ENCODE measurements around the gene ZP4.

Gene ZP4

GRCh38 chr1:237863234-237863633 lies 27.5 kb downstream of the ZP4 start:
- TF ChIP-seq CREB1 (IDR thresholded peaks at IDR 0.05; ENCODE audit: low read depth) (no peak), RAD21 (IDR thresholded peaks at IDR 0.05; ENCODE audit: low read depth) (no peak), CEBPB (IDR thresholded peaks at IDR 0.05) (no peak), TCF12 (IDR thresholded peaks at IDR 0.05; ENCODE audit: low read depth) (no peak), YY1 (IDR thresholded peaks at IDR 0.05; ENCODE audit: low read depth) (no peak)
- TF ChIP-seq, protein P1, sequence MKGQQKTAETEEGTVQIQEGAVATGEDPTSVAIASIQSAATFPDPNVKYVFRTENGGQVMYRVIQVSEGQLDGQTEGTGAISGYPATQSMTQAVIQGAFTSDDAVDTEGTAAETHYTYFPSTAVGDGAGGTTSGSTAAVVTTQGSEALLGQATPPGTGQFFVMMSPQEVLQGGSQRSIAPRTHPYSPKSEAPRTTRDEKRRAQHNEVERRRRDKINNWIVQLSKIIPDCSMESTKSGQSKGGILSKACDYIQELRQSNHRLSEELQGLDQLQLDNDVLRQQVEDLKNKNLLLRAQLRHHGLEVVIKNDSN (IDR thresholded peaks at IDR 0.05) = no peak

DNA sequence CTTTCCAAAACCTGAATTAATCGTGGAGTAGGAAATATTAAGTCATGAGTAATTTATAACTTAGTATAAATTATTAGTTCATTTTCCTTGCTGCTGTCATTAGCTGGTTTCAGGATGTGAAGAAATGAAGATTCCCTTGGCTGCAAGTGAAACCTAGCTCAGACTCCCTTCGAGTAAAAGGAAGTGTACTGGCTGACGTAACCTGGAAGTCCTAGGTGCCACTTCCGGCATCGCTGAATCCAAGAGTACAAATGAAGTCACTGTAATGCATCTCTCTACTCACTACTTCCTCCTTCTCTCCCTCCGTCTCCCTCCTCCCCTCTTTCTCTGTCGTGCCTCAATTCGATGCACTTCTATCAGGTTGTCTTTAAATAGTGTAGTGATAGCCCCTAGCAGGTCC lies 28.8 kb downstream of the ZP4 start:
- TF ChIP-seq, protein P2, sequence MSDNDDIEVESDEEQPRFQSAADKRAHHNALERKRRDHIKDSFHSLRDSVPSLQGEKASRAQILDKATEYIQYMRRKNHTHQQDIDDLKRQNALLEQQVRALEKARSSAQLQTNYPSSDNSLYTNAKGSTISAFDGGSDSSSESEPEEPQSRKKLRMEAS (IDR thresholded peaks at IDR 0.05) = no peak
- no peak for TF ChIP-seq TEAD4 (IDR thresholded peaks at IDR 0.05)
- TF ChIP-seq EGR1 (IDR thresholded peaks at IDR 0.05) = no peak
- TF ChIP-seq YY1 (IDR thresholded peaks at IDR 0.05; ENCODE audit: low read depth) = no peak
- TF ChIP-seq FOXM1 (IDR thresholded peaks at IDR 0.05; ENCODE audit: borderline replicate concordance, low read depth) = no peak
- TF ChIP-seq ZBTB7A (IDR thresholded peaks at IDR 0.05; ENCODE audit: low read depth) = no peak
- TF ChIP-seq, protein P1 (IDR thresholded peaks at IDR 0.05) = no peak
- no peak for TF ChIP-seq CREB1 (IDR thresholded peaks at IDR 0.05; ENCODE audit: low read depth)
- TF ChIP-seq NFIC (IDR thresholded peaks at IDR 0.05) = no peak
- TF ChIP-seq CEBPB (IDR thresholded peaks at IDR 0.05) = no peak
- TF ChIP-seq TAF1 (IDR thresholded peaks at IDR 0.05; ENCODE audit: low read depth) = no peak
- TF ChIP-seq RAD21 (IDR thresholded peaks at IDR 0.05; ENCODE audit: low read depth) = no peak
- TF ChIP-seq TCF12 (IDR thresholded peaks at IDR 0.05; ENCODE audit: low read depth) = no peak
- no peak for TF ChIP-seq REST (IDR thresholded peaks at IDR 0.05; ENCODE audit: low read depth)
- TF ChIP-seq EP300 (IDR thresholded peaks at IDR 0.05; ENCODE audit: borderline replicate concordance) = no peak

DNA sequence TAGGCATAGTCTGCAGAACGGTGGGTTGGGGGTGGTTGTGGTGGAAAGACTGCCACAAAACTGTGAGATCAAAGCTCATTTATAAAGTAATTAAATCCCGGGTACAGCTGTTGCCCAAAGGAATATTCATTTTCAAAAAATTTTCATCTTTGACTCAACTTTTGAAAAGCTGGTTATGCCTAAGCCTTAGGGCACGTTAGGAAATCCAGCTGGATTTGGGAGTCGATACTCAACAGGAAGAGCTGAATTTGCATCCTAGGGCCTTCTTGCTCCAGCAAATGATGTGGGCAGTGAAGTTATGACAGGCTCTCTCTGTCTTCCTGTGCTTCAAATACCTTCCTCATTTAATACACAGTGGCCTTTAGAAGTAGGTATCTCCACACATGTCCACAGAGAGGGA lies 31.7 kb downstream of the ZP4 start:
- TF ChIP-seq FOXM1 (IDR thresholded peaks at IDR 0.05; ENCODE audit: borderline replicate concordance, low read depth) (no peak), YY1 (IDR thresholded peaks at IDR 0.05; ENCODE audit: low read depth) (no peak), CREB1 (IDR thresholded peaks at IDR 0.05; ENCODE audit: low read depth) (no peak), RAD21 (IDR thresholded peaks at IDR 0.05; ENCODE audit: low read depth) (no peak), EGR1 (IDR thresholded peaks at IDR 0.05) (no peak), REST (IDR thresholded peaks at IDR 0.05; ENCODE audit: low read depth) (no peak), EP300 (IDR thresholded peaks at IDR 0.05; ENCODE audit: borderline replicate concordance) (no peak), ZBTB7A (IDR thresholded peaks at IDR 0.05; ENCODE audit: low read depth) (no peak), TAF1 (IDR thresholded peaks at IDR 0.05; ENCODE audit: low read depth) (no peak), NFIC (IDR thresholded peaks at IDR 0.05) (no peak), CEBPB (IDR thresholded peaks at IDR 0.05) (no peak)
- TF ChIP-seq, protein P1 (IDR thresholded peaks at IDR 0.05) = no peak
- TF ChIP-seq, protein P2 (IDR thresholded peaks at IDR 0.05) = no peak

GRCh38 chr1:237857455-237857854 lies 33.3 kb downstream of the ZP4 start:
- TF ChIP-seq YY1 (IDR thresholded peaks at IDR 0.05; ENCODE audit: low read depth) = no peak
- TF ChIP-seq EGR1 (IDR thresholded peaks at IDR 0.05) = no peak
- TF ChIP-seq, protein P1 (IDR thresholded peaks at IDR 0.05) = no peak
- TF ChIP-seq TCF12 (IDR thresholded peaks at IDR 0.05; ENCODE audit: low read depth) = no peak
- no peak for TF ChIP-seq TAF1 (IDR thresholded peaks at IDR 0.05; ENCODE audit: low read depth)
- no peak for TF ChIP-seq CREB1 (IDR thresholded peaks at IDR 0.05; ENCODE audit: low read depth)
- no peak for TF ChIP-seq REST (IDR thresholded peaks at IDR 0.05; ENCODE audit: low read depth)
- TF ChIP-seq ZBTB7A (IDR thresholded peaks at IDR 0.05; ENCODE audit: low read depth) = no peak
- TF ChIP-seq FOXM1 (IDR thresholded peaks at IDR 0.05; ENCODE audit: borderline replicate concordance, low read depth) = no peak
- TF ChIP-seq, protein P2 (IDR thresholded peaks at IDR 0.05) = no peak
